ENCODE results near the gene TOMM20L.

DNA sequence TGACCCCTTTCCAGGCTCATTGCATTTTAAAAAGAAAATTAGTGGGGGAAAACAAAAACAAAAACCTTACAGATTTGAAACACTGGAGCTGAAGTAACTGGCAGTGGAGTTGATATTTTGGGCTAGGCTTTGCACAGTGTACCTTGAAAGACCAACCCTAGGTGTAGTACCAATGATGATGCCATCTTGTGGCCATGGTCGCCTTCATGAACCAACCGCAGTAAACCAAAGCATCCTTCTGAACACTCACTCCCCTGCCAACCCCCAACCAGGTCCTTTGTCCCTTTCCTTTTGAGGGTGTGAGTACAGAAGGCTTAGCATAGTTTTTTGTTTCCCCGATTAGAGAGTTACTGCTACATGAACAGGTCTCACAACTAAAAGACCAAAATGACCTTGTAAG, 5.9 kb downstream of the TOMM20L start:
- no peak for TF ChIP-seq EP300 (conservative IDR thresholded peaks at IDR 0.05; ENCODE audit: poor library complexity, severe bottlenecking)
- TF ChIP-seq, protein P1, sequence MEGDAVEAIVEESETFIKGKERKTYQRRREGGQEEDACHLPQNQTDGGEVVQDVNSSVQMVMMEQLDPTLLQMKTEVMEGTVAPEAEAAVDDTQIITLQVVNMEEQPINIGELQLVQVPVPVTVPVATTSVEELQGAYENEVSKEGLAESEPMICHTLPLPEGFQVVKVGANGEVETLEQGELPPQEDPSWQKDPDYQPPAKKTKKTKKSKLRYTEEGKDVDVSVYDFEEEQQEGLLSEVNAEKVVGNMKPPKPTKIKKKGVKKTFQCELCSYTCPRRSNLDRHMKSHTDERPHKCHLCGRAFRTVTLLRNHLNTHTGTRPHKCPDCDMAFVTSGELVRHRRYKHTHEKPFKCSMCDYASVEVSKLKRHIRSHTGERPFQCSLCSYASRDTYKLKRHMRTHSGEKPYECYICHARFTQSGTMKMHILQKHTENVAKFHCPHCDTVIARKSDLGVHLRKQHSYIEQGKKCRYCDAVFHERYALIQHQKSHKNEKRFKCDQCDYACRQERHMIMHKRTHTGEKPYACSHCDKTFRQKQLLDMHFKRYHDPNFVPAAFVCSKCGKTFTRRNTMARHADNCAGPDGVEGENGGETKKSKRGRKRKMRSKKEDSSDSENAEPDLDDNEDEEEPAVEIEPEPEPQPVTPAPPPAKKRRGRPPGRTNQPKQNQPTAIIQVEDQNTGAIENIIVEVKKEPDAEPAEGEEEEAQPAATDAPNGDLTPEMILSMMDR (IDR thresholded peaks at IDR 0.05; ENCODE audit: poor library complexity, severe bottlenecking), result no peak
- no peak for TF ChIP-seq RAD21 (conservative IDR thresholded peaks at IDR 0.05)
